ENCODE data around the gene TNFAIP8.
"Not testable (repeated sequence)": the region's sequence is repeated elsewhere in the genome, so short reads cannot be mapped to it uniquely, and the experiment has no call there.

Gene TNFAIP8

GRCh38 chr5:119393746-119394145, 37.9 kb downstream of the TNFAIP8 start:
- DNase-seq (ENCODE audit: low read depth, low spot score): no peak

GRCh38 chr5:119395080-119395836, 39.4 kb downstream of the TNFAIP8 start:
- DNase-seq (ENCODE audit: low read depth, low spot score): no peak

DNA sequence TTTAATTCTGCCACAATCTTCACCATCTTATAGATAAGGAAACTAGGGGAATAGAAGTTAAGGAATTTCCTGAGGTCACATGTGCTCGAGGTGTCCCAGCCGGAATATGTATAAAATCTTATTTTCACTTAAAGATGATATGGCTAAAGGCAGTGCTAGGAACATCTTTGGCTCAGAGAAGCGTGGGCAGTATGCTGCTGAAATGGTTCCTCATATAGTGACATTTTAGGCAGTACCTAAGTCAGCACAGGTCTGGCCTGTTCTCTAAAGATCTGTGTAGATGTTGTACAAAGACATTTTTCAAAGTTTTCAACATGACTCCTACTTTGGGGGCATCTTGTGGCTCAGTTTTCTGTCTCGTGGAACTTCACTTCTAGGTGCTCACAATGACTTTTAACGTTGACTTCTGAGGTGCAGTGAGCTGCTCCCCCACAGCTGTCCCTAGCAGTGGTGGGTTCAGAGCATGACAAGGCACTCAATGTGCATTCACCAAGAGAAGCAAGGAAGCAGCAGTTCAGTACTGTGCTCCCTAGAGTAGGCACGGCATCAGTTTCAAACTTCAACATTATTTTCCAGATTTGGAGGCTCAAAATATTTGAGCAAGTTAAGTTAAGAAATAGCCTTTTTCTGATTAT, 40.3 kb downstream of the TNFAIP8 start:
- DNase-seq (ENCODE audit: low read depth, low spot score): no peak

DNA sequence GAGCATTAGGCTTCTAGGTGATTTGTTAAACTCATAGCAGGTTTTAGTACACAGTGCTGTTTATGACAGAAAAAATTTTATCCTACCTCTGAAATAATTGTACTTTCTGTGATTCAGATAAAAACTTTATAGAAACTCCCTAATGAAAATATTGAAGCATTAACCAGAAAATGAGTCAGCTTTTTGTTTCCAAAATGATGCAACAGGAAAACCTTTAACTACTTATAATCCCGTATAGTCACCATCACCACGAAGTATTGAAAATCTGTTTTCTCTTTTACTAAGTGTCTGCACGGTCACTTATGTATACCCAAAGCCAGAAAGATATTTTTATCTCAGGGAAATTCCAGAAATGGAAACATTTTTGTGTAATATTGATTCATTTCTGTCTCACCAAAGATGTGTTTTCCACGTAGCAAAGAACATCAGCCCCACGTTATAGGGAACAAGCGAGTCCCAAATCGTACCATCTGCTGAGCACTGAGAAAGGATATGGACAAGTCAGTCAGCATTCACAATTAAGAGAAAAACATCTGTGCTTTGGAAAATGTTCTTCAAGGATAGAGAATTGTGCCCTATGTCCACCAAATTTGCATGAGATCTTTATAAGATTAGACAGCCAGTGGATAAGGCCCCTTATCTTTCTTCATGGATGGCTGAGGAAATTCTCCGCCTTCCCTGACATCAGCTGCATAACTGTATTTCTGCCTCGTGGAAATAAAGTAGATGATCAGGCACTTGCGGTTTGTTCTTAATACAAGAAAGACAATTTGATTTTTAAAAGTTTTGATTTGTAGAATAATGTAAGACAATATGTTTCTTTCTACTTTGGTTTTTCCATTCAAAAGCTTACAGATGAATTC, 41.9 kb downstream of the TNFAIP8 start:
- DNase-seq (ENCODE audit: low read depth, low spot score): no peak

DNA sequence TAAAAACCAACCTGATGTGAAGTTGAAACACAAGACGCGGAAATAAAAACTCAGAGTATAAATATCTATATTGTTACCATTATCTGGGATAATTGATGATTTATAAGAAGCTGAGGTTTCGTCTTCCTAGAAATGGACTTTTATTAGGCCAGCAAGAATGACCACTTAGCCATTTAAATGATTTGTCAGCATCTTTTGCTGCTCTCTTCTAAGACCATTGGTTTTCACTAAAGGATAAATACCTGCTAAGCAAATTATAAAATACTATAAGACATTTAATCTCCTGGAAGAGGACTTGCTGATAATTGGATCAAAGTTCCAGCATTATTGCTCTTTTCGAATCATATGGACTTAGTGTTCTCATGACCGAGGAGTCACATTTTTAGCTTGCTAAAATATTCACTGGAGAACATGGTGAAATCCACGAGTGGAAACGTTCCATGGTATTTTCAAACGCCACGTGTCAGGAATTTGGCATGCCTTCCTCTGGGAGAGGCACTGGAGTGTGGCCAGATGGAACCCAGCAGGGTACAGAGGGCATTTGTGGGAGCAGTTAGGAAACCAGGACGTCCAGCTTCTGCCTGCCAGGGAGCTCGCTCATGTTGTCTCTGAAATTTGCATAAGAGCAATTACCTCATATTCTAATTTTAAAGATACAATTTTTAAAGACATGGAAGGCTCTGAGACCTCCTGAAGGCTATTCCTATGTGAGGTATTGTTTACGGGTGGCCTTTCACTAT, 43.1 kb downstream of the TNFAIP8 start:
- DNase-seq (ENCODE audit: low read depth, low spot score): no peak

GRCh38 chr5:119400245-119400644, 44.4 kb downstream of the TNFAIP8 start:
- no peak for DNase-seq (ENCODE audit: low read depth, low spot score)

GRCh38 chr5:119402081-119402480, 46.3 kb downstream of the TNFAIP8 start:
- DNase-seq (ENCODE audit: low read depth, low spot score): peak; percentile 87

DNA sequence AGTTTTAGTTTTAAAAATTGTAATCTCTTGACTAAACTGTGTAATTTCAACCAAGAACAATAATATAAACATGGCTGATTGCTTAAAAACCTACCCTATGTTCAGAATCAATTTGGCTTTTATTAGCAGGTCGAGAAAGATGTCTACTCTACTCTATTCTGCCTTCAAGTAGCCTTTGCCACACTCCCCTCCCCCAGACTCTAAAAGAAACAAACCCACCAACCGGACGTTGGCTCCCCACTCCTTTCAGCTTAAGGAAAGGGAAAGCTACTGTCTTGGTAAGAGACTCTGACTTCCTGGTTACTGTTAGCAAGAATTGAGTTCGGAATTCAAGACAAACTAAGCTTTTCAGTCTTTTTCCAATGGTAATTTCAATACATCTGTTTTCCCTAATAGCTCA, 46.7 kb downstream of the TNFAIP8 start:
- peak; percentile 51 for DNase-seq (ENCODE audit: low read depth, low spot score)

DNA sequence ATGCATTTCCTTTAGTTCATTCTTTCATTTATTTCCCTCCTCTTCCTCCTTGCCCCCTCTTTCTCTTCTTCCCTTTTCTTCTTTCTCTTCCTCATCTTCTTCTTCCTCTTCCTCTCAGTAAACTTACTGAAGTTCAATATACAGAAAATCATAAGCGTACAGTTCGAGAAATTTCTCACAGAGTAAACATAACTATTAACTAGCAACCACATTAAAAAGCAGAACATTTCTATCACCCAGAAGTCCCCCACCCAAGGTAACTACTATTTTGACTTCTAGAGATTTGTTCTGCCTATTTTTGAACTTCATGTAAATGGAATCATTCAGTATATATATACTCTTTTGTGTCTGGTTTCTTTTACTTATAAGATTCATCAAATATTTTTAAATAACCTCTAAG, 48.2 kb downstream of the TNFAIP8 start:
- DNase-seq (ENCODE audit: low read depth, low spot score): no peak

GRCh38 chr5:119405419-119405818, 49.6 kb downstream of the TNFAIP8 start:
- no peak for DNase-seq (ENCODE audit: low read depth, low spot score)

DNA sequence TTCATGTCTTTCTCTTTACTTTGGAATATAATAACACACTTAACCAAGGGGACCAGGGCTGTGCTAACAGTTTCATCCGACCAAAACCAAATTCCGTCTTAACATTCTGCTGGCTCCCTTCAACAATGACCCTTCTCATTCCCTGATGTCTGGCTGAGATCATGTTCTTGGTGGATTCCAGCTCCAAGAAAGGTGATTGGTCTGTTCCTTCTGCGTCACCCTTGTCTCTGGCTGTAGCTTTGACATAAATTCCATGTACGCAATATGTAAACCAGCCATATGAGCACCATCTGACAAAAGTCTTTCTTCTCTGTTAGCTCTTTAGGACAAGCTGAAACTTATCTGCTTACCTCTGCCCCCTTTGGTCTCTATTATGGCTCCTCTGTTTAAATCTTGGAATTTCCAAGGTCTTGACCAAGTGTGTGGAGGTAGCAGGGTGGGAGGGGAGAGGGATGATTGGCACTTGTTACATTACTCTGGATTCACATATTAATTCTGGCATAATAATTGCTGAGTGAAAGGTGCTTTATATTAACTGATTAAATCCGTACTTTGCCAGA, 50.8 kb downstream of the TNFAIP8 start:
- no peak for DNase-seq (ENCODE audit: low read depth, low spot score)

DNA sequence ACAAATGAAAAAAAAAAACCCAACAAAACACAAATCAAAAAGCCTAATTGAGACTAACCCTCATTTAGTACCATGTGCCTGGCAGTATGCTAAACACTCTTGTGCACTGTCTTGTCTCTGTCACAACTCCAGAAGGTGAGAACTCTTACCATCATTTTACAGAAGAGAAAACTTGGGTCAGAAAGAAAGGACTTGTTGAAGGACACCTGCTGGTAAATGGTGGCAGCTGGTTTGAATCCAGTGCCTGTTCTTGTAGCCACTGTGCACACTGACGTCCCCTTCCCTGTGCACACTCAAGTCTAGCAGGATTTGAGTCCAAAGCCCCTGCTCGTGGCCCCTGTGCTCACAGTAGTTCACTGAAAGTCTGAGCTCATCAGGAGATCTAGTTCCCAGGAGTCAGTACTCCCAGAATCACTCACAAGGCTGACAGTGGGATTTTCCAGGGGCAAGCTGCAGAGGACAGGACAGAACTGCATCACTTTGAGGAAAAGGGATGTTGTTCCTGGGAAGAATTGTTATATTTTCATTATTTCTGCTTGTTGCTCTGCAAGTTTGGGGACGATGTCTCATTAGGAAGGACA, 53.5 kb downstream of the TNFAIP8 start:
- no peak for DNase-seq (ENCODE audit: low read depth, low spot score)

GRCh38 chr5:119410448-119411159, 54.8 kb downstream of the TNFAIP8 start:
- DNase-seq (ENCODE audit: low read depth, low spot score): no peak

DNA sequence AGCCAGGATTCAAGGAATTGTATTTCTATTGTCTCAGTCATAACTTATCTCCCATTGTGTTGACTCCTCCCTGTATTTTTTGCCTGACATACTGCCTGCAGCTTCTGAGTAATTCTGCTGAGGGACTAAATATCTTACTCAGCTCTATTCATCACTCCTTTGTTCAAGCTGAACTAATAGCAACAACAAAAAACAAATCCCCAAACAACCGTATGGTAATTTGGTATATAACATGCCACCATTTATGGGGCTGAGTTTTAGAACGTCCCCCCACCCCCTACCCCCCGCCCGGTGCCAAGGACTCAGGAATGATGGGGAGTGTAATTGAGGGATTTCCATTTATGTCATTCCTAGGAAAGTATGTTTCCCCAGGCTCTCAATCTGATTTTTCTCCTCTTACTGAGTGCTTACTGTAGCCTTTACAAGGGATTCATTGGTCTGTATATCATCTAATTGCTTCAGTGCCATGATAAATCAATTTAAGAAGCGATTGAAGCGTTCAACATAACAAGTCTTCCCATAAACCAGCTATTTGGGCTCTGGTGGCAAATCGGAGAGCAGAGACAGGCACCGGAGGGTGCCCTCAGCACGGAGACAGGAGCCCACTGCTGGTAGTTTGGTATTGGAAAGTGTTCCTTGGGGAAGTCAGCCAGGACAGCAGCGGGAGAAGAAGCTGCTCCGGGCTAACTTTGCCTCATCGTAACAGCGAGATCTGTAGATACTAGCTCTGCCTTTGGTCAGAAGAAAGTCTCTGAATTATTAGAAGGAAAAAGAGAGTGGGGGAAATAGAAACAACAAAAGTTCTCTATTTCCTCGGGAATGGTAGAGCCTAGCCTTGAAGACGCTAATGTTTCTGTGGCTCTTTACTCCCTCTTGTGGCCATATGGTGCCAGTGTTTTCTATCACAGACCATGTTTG, 55.8 kb downstream of the TNFAIP8 start:
- peak; percentile 80 for DNase-seq (ENCODE audit: low read depth, low spot score)

- no peak for DNase-seq (ENCODE audit: low read depth, low spot score)
Measured at GRCh38 chr5:119412279-119413227, 56.7 kb downstream of the TNFAIP8 start.

- DNase-seq (ENCODE audit: low read depth, low spot score): not testable (repeated sequence)
Measured at GRCh38 chr5:119414124-119414734, 58.4 kb downstream of the TNFAIP8 start.

GRCh38 chr5:119417891-119418605, 62.2 kb downstream of the TNFAIP8 start:
- no peak for DNase-seq (ENCODE audit: low read depth, low spot score)
